Measurements from ENCODE around the gene TFF1. TPM values are rescaled to one million over a fixed set of nuclear protein-coding genes. Genes with fewer than 3 reads are reported as not detected.

Gene TFF1
- total RNA-seq, 1 experiment from 2014 or later, result not detected

DNA sequence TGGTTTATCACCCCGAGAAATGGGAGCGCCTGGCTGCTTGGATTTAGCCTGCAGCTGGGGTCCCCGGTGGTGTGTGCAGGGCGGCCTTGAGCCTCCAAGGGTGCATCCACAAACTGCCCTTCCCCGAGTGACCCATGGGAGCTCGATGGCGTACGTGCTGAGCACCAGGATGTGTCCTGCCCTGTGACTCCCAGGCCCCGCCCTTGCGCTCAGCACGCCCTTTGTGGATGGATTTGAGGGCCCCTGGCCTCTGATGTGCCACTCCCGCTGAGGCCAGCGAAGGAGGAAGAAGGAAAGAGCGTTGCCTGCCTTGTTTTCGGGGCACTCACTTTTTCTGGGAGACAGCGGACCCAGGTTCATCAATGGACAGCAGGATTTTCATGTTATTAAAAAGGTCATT is 49.4 kb downstream of the TFF1 start:
- POLR2A ChIA-PET, result interaction anchor here (0.7 kb wide), 2 partner anchors 14 to 69 kb away, joined by 3 read pairs; no protein-coding TSS in a partner anchor

DNA sequence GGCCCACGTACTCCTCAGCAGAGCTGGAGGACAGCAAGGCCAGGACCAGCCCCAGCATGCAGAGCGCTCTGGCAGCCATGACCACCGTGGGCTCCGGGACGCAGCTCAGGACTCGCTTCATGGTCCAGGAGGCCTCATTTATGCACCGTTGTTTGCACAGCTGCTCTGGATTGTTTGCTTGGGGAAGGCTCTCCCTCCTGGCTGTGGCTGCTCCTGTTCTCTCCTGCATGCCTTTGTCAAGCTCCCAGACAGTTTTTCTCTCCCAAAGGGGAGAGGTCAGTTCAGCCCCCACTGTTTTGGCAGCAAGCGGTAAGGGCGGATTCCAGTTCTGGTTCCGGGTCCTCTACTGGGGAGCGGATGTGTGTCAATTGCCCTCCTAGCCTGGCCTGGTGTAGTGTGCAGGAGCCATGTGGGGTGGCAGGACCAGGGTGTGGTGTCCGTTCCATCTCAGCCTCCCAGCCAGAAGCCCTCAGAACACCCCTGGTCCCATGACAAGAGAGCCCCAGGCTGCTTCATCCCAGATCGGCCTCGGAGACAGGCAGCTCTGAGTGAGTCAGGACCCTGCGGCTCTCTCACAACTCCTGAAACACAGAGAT is 50.9 kb downstream of the TFF1 start, which contains the start of gene TFF3:
TSS of gene TFF3 (minus strand) at position 114 of the 596 bp plus-strand sequence. CDS start at position 79, 35 bp downstream.
- TF ChIP-seq, protein P1, sequence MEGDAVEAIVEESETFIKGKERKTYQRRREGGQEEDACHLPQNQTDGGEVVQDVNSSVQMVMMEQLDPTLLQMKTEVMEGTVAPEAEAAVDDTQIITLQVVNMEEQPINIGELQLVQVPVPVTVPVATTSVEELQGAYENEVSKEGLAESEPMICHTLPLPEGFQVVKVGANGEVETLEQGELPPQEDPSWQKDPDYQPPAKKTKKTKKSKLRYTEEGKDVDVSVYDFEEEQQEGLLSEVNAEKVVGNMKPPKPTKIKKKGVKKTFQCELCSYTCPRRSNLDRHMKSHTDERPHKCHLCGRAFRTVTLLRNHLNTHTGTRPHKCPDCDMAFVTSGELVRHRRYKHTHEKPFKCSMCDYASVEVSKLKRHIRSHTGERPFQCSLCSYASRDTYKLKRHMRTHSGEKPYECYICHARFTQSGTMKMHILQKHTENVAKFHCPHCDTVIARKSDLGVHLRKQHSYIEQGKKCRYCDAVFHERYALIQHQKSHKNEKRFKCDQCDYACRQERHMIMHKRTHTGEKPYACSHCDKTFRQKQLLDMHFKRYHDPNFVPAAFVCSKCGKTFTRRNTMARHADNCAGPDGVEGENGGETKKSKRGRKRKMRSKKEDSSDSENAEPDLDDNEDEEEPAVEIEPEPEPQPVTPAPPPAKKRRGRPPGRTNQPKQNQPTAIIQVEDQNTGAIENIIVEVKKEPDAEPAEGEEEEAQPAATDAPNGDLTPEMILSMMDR (IDR thresholded peaks at IDR 0.05; ENCODE audit: unreplicated experiment), result no peak
- Mint-ChIP-seq H3K27me3 (ENCODE audit: insufficient read depth, unreplicated experiment) (peaks cover 2% of the 10 kb centered on the region), H3K27ac (ENCODE audit: low read depth, unreplicated experiment) (no peak within 1 kb of the TSS), H3K9me3 (ENCODE audit: unreplicated experiment) (no peaks in the 10 kb centered on the region), H3K4me1 (ENCODE audit: insufficient read depth, unreplicated experiment) (no peaks in the 10 kb centered on the region), H3K4me3 (ENCODE audit: unreplicated experiment) (no peak within 1 kb of the TSS), H3K36me3 (ENCODE audit: insufficient read depth, unreplicated experiment) (no peaks in the 10 kb centered on the region)
- no peak for DNase-seq (ENCODE audit: unreplicated experiment)
- ChIA-PET POLR2A (no interaction called here), CTCF (interaction anchor here (0.6 kb wide), 1 partner anchor 340 kb away, joined by 3 read pairs; no protein-coding TSS in a partner anchor)
- no TSS peak for BruUV-seq (replicated peaks)
- intact Hi-C loops (cut with micrococcal nuclease), result no loop called here

More for the DNA sequence above, 49.4 kb downstream of the TFF1 start:
- no peaks in the 10 kb centered on the region for H3K9me3 Mint-ChIP-seq (ENCODE audit: unreplicated experiment)
- intact Hi-C loops (cut with micrococcal nuclease), result no loop called here
- TF ChIP-seq, protein P1 (IDR thresholded peaks at IDR 0.05; ENCODE audit: unreplicated experiment), result no peak
- no peak overlapping the region for H3K4me3 Mint-ChIP-seq (ENCODE audit: unreplicated experiment)
- H3K4me1 Mint-ChIP-seq (ENCODE audit: insufficient read depth, unreplicated experiment), result no peaks in the 10 kb centered on the region
- peaks cover 17% of the 10 kb centered on the region for H3K27me3 Mint-ChIP-seq (ENCODE audit: insufficient read depth, unreplicated experiment)
- H3K36me3 Mint-ChIP-seq (ENCODE audit: insufficient read depth, unreplicated experiment), result no peaks in the 10 kb centered on the region
- no TSS peak for BruUV-seq (replicated peaks)
- no peak for DNase-seq (ENCODE audit: unreplicated experiment)
- CTCF ChIA-PET, result interaction anchor here (1.0 kb wide), 2 partner anchors 24 to 172 kb away, joined by 3 to 4 read pairs; no protein-coding TSS in a partner anchor
- H3K27ac Mint-ChIP-seq (ENCODE audit: low read depth, unreplicated experiment), result no peak overlapping the region

DNA sequence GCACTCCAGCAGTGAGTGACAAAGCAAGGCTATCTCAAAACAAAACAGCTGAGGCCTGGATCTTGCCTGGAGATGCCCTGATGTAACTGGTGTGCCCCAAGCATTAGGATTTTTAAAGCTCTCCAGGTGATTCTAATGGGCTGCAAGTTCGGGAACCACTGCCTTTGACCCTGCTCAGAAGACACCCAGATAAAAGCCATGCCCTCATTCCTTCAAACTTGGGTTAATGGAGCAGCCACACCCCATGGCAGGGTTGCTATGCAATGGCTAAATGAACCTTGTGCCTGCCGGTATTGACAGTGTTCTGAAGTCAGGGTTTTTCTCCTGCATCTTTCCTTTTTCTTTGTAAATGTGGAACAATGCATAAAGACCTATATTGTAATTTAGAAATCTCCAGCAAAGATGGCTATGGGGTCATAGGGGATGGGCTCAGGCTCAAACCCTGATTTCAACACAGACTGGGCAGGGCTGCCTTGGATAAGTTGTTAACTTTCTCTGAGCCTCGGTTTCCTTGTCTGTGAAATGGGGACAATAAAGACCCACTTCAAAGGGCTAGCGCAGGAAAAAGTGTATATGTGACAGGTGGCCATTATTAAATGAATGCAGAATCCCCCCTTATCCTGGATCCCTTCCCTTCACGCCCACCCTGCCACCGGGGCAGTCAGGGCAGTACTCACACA is 51.6 kb downstream of the TFF1 start:
- CTCF ChIA-PET, result interaction anchor here (0.6 kb wide), 1 partner anchor 341 kb away, joined by 3 read pairs; no protein-coding TSS in a partner anchor
- BruUV-seq (replicated peaks), result no TSS peak
- H3K27me3 Mint-ChIP-seq (ENCODE audit: insufficient read depth, unreplicated experiment), result no peaks in the 10 kb centered on the region

DNA sequence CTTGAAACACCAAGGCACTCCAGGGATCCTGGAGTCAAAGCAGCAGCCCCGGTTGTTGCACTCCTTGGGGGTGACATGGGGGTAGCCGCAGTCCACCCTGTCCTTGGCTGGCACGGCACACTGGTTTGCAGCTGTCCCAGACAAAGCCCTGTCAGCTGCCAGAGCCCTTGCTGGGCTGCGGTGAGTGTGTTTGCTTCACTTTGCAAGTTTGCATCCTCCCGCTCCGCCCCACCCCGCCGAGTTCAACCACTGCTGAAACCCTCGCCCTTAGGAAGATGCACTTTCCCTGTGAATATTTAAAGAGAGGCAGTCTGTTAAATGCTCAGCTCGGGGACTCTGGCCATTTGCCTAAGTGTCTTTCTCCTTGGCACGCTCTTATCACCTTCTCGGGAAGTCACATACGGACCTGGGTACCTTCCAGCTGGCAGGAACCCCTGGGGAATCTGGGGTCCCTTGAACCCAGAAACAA is 52.8 kb downstream of the TFF1 start:
- Mint-ChIP-seq H3K27me3 (ENCODE audit: insufficient read depth, unreplicated experiment) (no peaks in the 10 kb centered on the region), H3K36me3 (ENCODE audit: insufficient read depth, unreplicated experiment) (no peaks in the 10 kb centered on the region), H3K27ac (ENCODE audit: low read depth, unreplicated experiment) (no peak overlapping the region), H3K4me1 (ENCODE audit: insufficient read depth, unreplicated experiment) (no peaks in the 10 kb centered on the region), H3K4me3 (ENCODE audit: unreplicated experiment) (no peak overlapping the region), H3K9me3 (ENCODE audit: unreplicated experiment) (no peaks in the 10 kb centered on the region)
- ChIA-PET POLR2A (interaction anchor here (0.6 kb wide), 1 partner anchor 79 kb away, joined by 4 read pairs; no protein-coding TSS in a partner anchor), CTCF (no interaction called here)
- BruUV-seq (replicated peaks), result no TSS peak
- TF ChIP-seq, protein P1 (IDR thresholded peaks at IDR 0.05; ENCODE audit: unreplicated experiment), result no peak
- intact Hi-C loops (cut with micrococcal nuclease), result no loop called here
- DNase-seq (ENCODE audit: unreplicated experiment), result no peak

More for the DNA sequence above, 51.6 kb downstream of the TFF1 start:
- no peaks in the 10 kb centered on the region for H3K4me1 Mint-ChIP-seq (ENCODE audit: insufficient read depth, unreplicated experiment)
- no peak for DNase-seq (ENCODE audit: unreplicated experiment)
- H3K4me3 Mint-ChIP-seq (ENCODE audit: unreplicated experiment), result no peak overlapping the region
- intact Hi-C loops (cut with micrococcal nuclease), result no loop called here
- TF ChIP-seq, protein P1 (IDR thresholded peaks at IDR 0.05; ENCODE audit: unreplicated experiment), result no peak
- no peaks in the 10 kb centered on the region for H3K9me3 Mint-ChIP-seq (ENCODE audit: unreplicated experiment)
- POLR2A ChIA-PET, result no interaction called here
- H3K36me3 Mint-ChIP-seq (ENCODE audit: insufficient read depth, unreplicated experiment), result no peaks in the 10 kb centered on the region
- no peak overlapping the region for H3K27ac Mint-ChIP-seq (ENCODE audit: low read depth, unreplicated experiment)
